ENCODE data around the gene RELB.

The RELB gene

DNA sequence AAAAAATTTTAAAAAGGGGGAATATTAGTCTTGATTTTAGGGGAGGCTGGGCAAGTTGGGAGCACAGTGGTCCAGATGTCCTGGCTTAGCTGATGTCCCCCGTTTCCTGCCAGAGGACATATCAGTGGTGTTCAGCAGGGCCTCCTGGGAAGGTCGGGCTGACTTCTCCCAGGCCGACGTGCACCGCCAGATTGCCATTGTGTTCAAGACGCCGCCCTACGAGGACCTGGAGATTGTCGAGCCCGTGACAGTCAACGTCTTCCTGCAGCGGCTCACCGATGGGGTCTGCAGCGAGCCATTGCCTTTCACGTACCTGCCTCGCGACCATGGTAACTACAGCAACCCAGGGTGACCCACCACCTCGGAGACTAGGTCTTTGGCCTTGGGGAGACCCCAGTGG lies 31.2 kb downstream of the RELB start:
- Histone ChIP-seq H3K9ac (ENCODE audit: low read depth, low read length) (no peak overlapping the region), H3K27ac (ENCODE audit: low read length) (no peak overlapping the region), H3K9me3 (ENCODE audit: insufficient read depth, low read depth, low read length) (0 out of 2 replicates have a peak, but pooled peaks cover 5% of the 10 kb centered on the region), H3K4me1 (ENCODE audit: insufficient read depth, low read length) (no peaks in the 10 kb centered on the region), H3K36me3 (ENCODE audit: insufficient read depth, low read depth, low read length) (peaks cover 9% of the 10 kb centered on the region), H3K4me3 (ENCODE audit: low read length) (no peak overlapping the region), H3K27me3 (ENCODE audit: insufficient read depth, low read length) (no peaks in the 10 kb centered on the region)

DNA sequence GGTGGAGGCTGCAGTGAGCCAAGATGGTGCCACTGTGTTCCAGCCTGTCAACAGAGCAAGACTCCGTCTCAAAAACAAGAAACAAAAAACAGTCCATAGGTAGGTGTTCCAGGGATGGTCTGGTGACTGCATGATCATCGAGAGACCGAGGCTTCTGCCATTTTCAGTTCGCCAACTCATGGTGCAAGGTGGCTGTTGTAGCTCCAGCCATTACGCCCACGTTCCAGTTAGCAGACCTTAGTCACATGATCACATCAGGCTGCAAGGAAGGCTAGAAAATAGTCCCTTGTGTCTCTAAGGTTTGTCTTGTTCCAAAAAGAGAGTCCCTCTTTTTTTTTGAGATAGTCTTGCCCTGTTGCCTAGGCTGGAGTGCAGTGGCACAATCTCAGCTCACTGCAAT lies 34.5 kb downstream of the RELB start:
- H3K4me1 ChIP-seq (ENCODE audit: insufficient read depth, low read length): peaks cover 8% of the 10 kb centered on the region
- no peak overlapping the region for H3K4me3 ChIP-seq (ENCODE audit: low read length)
- no peaks in the 10 kb centered on the region for H3K27me3 ChIP-seq (ENCODE audit: insufficient read depth, low read length)
- no peak overlapping the region for H3K9ac ChIP-seq (ENCODE audit: low read depth, low read length)
- H3K36me3 ChIP-seq (ENCODE audit: insufficient read depth, low read depth, low read length): peaks cover 12% of the 10 kb centered on the region
- H3K27ac ChIP-seq (ENCODE audit: low read length): no peak overlapping the region
- 0 out of 2 replicates have a peak, but pooled peaks cover 4% of the 10 kb centered on the region for H3K9me3 ChIP-seq (ENCODE audit: insufficient read depth, low read depth, low read length)

DNA sequence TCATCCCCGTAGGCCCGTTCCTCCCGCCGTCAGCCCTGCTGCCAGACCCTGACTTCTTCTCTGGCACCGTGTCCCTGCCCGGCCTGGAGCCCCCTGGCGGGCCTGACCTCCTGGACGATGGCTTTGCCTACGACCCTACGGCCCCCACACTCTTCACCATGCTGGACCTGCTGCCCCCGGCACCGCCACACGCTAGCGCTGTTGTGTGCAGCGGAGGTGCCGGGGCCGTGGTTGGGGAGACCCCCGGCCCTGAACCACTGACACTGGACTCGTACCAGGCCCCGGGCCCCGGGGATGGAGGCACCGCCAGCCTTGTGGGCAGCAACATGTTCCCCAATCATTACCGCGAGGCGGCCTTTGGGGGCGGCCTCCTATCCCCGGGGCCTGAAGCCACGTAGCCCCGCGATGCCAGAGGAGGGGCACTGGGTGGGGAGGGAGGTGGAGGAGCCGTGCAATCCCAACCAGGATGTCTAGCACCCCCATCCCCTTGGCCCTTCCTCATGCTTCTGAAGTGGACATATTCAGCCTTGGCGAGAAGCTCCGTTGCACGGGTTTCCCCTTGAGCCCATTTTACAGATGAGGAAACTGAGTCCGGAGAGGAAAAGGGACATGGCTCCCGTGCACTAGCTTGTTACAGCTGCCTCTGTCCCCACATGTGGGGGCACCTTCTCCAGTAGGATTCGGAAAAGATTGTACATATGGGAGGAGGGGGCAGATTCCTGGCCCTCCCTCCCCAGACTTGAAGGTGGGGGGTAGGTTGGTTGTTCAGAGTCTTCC lies 36.3 kb downstream of the RELB start:
- peaks cover 8% of the 10 kb centered on the region for H3K4me1 ChIP-seq (ENCODE audit: insufficient read depth, low read length)
- no peak overlapping the region for H3K4me3 ChIP-seq (ENCODE audit: low read length)
- no peaks in the 10 kb centered on the region for H3K27me3 ChIP-seq (ENCODE audit: insufficient read depth, low read length)
- no peak overlapping the region for H3K27ac ChIP-seq (ENCODE audit: low read length)
- no peaks in the 10 kb centered on the region for H3K9me3 ChIP-seq (ENCODE audit: insufficient read depth, low read depth, low read length)
- H3K9ac ChIP-seq (ENCODE audit: low read depth, low read length): no peak overlapping the region
- H3K36me3 ChIP-seq (ENCODE audit: insufficient read depth, low read depth, low read length): peaks cover 25% of the 10 kb centered on the region

DNA sequence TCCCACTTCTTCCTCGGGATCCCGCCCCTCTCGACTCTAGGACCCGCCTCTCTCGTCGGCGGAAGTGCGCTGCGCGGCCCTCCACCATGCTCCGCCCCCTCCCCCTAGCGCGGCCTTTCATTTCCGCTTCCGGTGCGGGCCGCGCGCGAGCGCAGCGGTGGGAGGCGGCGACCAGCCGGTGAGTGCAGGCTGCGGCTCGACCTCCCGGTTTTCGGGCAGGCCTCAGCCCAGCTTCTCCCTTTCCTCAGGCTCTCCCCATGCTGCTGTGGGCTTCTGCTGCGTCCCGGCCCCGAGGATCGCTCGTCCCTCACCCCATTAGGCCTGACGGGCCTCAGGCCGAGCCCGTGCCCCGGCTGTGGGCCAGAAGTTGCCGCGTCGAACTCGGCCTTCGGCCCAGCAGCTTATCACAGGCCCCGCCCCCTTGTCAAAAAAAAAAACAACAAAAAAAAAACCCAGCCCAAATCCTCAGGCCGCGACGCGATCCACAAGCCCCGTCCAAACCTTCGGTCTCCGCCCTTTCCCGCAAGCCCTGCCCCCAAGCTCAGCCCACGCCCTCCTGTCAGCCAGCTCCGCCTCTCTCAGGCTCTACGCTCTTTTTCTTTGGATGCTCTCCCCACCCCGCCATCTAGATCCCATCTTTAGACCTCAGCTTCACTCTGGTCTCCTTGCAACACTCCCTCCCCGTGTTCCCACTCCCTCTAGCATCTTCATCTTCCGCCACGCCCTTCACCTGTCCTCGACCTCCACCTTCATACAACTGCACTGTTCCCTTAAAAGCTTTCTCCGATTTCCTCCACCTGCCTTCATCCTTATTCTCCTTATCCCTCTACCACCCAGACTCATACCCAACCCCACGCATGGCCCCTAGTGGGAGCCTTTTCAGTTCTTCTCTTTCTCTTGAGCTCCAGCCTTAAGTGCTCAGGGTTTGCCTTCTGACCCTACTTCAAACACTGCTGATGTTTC lies 37.9 kb downstream of the RELB start, which contains the start of gene CLASRP:
TSS of gene CLASRP (plus strand) at position 115 of the 963 bp plus-strand sequence. CDS start 1,168 bp downstream, outside the sequence.
- Histone ChIP-seq H3K9me3 (ENCODE audit: insufficient read depth, low read depth, low read length) (no peaks in the 10 kb centered on the region), H3K4me1 (ENCODE audit: insufficient read depth, low read length) (peaks cover 8% of the 10 kb centered on the region), H3K4me3 (ENCODE audit: low read length) (peak within 1 kb of the TSS; percentile 96), H3K9ac (ENCODE audit: low read depth, low read length) (peak within 1 kb of the TSS; percentile 91), H3K27ac (ENCODE audit: low read length) (no peak within 1 kb of the TSS), H3K27me3 (ENCODE audit: insufficient read depth, low read length) (no peaks in the 10 kb centered on the region), H3K36me3 (ENCODE audit: insufficient read depth, low read depth, low read length) (peaks cover 38% of the 10 kb centered on the region)

DNA sequence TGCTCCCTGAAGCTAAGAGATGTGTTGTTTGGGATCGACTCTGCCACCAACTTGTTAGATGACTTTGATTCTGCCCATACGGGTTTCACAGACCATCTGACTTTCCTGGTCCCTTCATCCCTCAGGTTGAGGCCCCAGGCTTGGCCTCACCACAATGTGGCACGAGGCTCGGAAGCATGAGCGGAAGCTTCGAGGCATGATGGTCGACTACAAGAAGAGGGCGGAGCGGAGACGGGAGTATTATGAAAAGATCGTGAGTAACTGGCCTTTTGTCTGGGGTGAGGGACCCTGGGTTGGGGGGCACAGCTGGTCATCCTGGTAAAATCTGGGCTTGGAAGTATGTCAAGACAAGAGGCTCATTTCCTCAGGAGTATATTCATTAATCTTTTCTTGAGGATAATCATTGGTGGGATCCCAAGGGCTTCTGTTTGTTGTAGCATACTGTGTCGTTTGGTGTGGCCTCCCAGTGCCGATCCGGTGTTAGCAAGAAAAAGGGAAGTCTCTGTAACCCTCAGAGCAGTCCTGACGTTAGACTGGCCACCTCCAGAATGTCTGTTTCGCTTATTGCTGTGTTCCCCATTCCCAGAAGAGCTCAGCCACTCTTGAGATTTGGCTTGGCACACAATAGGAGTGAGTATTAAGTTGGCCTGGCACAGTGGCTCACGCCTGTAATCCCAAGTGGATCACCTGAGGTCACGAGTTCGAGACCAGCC lies 39.0 kb downstream of the RELB start:
- Histone ChIP-seq H3K4me3 (ENCODE audit: low read length) (peak overlapping the region; percentile 96), H3K4me1 (ENCODE audit: insufficient read depth, low read length) (peaks cover 8% of the 10 kb centered on the region), H3K27ac (ENCODE audit: low read length) (no peak overlapping the region), H3K9ac (ENCODE audit: low read depth, low read length) (no peak overlapping the region; the same call in 1 of the 2 replicates), H3K27me3 (ENCODE audit: insufficient read depth, low read length) (no peaks in the 10 kb centered on the region), H3K36me3 (ENCODE audit: insufficient read depth, low read depth, low read length) (peaks cover 47% of the 10 kb centered on the region), H3K9me3 (ENCODE audit: insufficient read depth, low read depth, low read length) (no peaks in the 10 kb centered on the region)

DNA sequence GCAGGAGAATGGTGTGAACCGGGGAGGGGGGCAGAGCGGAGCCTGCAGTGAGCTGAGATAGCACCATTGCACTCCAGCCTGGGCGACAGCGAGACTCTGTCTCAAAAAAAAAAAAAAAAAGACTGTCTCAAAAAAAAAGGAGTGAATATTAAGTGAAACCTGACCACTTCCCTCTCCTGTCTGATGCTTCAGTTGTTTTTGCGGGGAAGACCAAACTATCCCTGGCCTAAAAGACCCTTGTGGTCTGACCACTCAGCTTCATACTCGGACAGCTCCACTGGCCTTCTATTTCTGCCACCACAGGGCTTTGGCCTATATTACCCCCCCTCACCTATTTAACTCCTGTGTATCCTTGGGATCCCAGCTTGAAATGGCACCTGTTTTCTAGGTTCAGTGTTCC lies 39.9 kb downstream of the RELB start:
- H3K27me3 ChIP-seq (ENCODE audit: insufficient read depth, low read length): no peaks in the 10 kb centered on the region
- no peak overlapping the region for H3K9ac ChIP-seq (ENCODE audit: low read depth, low read length)
- H3K9me3 ChIP-seq (ENCODE audit: insufficient read depth, low read depth, low read length): no peaks in the 10 kb centered on the region
- H3K36me3 ChIP-seq (ENCODE audit: insufficient read depth, low read depth, low read length): peaks cover 56% of the 10 kb centered on the region
- H3K4me3 ChIP-seq (ENCODE audit: low read length): no peak overlapping the region
- no peak overlapping the region for H3K27ac ChIP-seq (ENCODE audit: low read length)
- H3K4me1 ChIP-seq (ENCODE audit: insufficient read depth, low read length): peaks cover 8% of the 10 kb centered on the region

DNA sequence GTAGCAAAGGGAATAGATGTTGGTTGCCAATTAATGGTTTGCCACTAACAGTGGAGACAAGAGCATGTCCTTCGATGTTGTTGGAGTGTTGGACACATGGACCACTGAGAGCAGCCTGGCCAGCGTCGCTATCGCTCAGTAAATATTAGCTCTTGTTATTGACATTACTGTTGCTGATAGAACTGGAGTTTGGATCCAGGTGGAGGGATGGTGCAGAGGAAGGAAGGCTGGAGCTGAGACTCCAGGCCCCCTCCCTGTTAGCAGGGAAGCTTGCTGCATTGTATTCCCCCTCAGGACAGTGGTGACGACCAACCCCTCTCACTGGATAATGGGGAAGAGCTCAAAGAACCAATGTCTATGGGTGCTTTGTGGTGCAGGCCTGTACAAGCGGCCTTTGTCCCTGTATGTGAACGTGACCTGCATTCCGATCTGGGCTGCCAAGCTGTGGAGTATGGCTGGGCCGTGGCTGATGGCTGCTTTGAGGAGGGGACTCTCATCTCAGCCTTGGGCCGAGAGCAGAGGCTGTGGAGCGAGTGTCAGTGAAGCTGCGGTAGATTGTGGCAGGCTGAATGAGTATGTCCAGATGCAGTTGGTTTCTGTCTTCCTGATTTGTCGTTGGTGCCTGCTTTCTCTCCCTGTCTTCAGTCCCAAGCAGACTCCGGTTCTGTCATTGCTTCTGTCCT lies 44.5 kb downstream of the RELB start:
- H3K4me1 ChIP-seq (ENCODE audit: insufficient read depth, low read length): no peaks in the 10 kb centered on the region; the same call in 1 of the 2 replicates
- H3K4me3 ChIP-seq (ENCODE audit: low read length): no peak overlapping the region
- peaks cover 60% of the 10 kb centered on the region for H3K36me3 ChIP-seq (ENCODE audit: insufficient read depth, low read depth, low read length)
- H3K9me3 ChIP-seq (ENCODE audit: insufficient read depth, low read depth, low read length): no peaks in the 10 kb centered on the region
- H3K9ac ChIP-seq (ENCODE audit: low read depth, low read length): no peak overlapping the region
- no peaks in the 10 kb centered on the region for H3K27me3 ChIP-seq (ENCODE audit: insufficient read depth, low read length)
- H3K27ac ChIP-seq (ENCODE audit: low read length): no peak overlapping the region

DNA sequence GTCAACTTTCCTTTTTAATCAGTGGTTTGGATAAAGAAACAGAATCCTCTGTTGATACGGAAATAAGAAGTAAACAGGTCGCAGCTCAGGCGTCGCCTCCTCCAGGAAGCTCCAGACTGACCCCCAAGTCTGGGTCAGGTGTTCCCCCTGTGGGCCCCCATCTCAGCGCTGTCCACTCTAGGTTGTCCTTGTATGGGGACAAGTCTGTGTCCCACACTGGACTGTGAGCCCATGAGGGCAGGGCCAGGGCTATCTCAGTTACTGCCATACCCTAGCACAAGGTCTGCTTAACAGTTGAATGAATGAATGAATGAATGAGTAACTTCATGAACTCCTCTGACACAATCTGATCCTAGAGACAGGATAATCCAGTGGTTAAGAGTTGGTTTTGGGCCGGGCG lies 45.1 kb downstream of the RELB start:
- H3K4me3 ChIP-seq (ENCODE audit: low read length): no peak overlapping the region
- no peak overlapping the region for H3K27ac ChIP-seq (ENCODE audit: low read length)
- H3K27me3 ChIP-seq (ENCODE audit: insufficient read depth, low read length): no peaks in the 10 kb centered on the region
- H3K4me1 ChIP-seq (ENCODE audit: insufficient read depth, low read length): no peaks in the 10 kb centered on the region; the same call in 1 of the 2 replicates
- H3K9me3 ChIP-seq (ENCODE audit: insufficient read depth, low read depth, low read length): no peaks in the 10 kb centered on the region
- no peak overlapping the region for H3K9ac ChIP-seq (ENCODE audit: low read depth, low read length)
- peaks cover 56% of the 10 kb centered on the region for H3K36me3 ChIP-seq (ENCODE audit: insufficient read depth, low read depth, low read length)

DNA sequence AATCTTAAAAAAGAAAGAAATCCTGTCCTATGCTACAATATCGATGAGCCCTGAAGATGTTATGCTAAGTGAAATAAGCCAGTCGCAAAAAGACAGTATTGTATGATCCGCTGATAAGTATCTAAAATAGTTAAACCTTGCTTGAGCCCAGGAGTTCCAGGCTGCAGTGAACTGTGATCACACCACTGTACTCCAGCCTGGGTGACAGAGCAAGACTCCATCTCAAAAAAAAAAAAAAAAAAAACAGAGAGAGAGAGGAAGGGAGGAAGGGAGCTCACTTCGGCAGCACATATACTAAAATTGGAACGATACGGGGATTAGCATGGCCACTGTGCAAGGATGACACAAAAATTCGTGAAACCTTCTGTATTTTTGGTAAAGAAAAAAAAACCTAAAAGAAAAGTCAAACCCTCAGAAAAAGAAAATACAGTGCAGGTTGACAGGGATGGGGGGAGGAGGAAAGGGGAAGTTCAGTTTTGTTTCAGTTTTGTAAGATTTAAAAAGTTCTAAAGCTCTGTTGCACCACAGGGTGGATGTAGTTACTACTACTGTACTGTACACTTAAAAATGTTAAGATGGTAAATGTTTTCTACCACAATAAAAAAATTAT lies 46.0 kb downstream of the RELB start:
- Histone ChIP-seq H3K9ac (ENCODE audit: low read depth, low read length) (no peak overlapping the region), H3K27ac (ENCODE audit: low read length) (no peak overlapping the region), H3K36me3 (ENCODE audit: insufficient read depth, low read depth, low read length) (peaks cover 53% of the 10 kb centered on the region), H3K9me3 (ENCODE audit: insufficient read depth, low read depth, low read length) (no peaks in the 10 kb centered on the region), H3K4me3 (ENCODE audit: low read length) (no peak overlapping the region), H3K4me1 (ENCODE audit: insufficient read depth, low read length) (no peaks in the 10 kb centered on the region; the same call in 1 of the 2 replicates), H3K27me3 (ENCODE audit: insufficient read depth, low read length) (no peaks in the 10 kb centered on the region)

DNA sequence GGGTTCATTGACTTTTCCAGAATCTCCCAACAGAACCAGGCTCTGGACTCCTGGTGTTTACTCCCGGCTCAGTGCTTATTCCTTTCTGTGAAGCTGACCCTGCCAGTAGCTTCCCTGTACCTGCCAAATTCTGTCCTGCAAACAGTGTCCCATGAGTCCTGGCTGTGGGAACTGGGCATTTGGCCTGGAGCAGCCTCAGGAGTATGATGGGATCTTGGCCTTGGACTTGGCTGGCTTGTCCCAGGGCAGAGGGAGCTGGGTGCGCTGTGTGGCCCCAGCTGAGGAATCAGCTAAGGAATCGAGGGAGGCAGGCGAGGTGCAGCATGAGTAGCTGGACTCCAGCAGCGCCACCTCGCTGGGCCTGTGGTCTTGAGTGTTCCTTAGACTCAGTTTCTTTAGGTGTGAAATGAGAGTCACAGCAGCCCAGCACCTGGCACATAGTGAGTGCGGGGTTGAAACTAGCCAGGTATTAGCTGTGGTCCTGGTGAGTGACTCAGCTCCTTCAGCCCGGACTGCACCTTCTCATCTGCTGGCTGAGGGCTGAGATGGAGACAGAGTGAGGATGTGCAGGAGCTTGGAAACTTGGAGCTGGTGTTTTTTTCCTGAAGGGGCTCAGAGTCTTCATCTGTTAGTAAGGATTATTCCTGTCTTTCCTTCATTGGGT lies 47.9 kb downstream of the RELB start:
- no peaks in the 10 kb centered on the region for H3K27me3 ChIP-seq (ENCODE audit: insufficient read depth, low read length)
- no peaks in the 10 kb centered on the region; the same call in 1 of the 2 replicates for H3K4me1 ChIP-seq (ENCODE audit: insufficient read depth, low read length)
- H3K27ac ChIP-seq (ENCODE audit: low read length): no peak overlapping the region
- peaks cover 56% of the 10 kb centered on the region for H3K36me3 ChIP-seq (ENCODE audit: insufficient read depth, low read depth, low read length)
- no peaks in the 10 kb centered on the region for H3K9me3 ChIP-seq (ENCODE audit: insufficient read depth, low read depth, low read length)
- H3K4me3 ChIP-seq (ENCODE audit: low read length): no peak overlapping the region
- H3K9ac ChIP-seq (ENCODE audit: low read depth, low read length): no peak overlapping the region

All from iPS-20b (cell line).